HCT116 (cell line): ENCODE results near the gene PCYT1A.

ENCODE experiments used
- EZH2 ChIP-seq: fragments of 200-600 bp; sonication (generic); IDR thresholded peaks from 2 replicates; pipeline ENCODE4 v1.6.1; 2017; ENCODE audit warnings: antibody characterized with exemption, mixed run types
- ZNF274 ChIP-seq: fragments of 200-500 bp; sonication (Bioruptor generic); IDR thresholded peaks from 2 replicates; pipeline ENCODE4 v1.6.1; 2014; ENCODE audit warnings: mild to moderate bottlenecking, low read depth, low read length, inconsistent platforms

DNA sequence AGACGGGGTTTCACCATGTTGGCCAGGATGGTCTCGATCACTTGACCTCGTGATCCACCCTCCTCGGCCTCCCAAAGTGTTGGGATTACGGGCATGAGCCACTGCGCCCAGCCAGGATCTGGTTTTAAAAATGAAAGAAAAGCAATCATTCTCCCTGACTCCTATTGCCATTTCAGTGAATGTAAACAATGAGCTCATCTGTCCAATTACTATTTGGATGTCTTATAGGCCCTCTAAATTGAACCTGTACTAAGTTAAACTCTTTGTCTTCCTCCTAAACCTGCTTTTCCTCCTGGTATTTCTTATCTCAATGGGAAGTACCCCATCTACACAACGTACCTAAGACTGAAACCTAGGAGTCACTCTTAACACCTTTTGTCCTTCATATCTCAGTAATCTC, 23.7 kb downstream of the PCYT1A start:
- TF ChIP-seq EZH2 (no peak), ZNF274 (no peak)
